CD4-positive, alpha-beta T cell treated with Interleukin-4 for 1 hour (primary cell): ENCODE data around the gene ARR3.
"Not testable (repeated sequence)": the region's sequence is repeated elsewhere in the genome, so short reads cannot be mapped to it uniquely, and the experiment has no call there.

Source experiments
- DNase-seq, 2 donors: peaks; one replicate each; pipeline ENCODE4 v3.0.0-alpha.2; 2020 to 2022

Gene ARR3

DNA sequence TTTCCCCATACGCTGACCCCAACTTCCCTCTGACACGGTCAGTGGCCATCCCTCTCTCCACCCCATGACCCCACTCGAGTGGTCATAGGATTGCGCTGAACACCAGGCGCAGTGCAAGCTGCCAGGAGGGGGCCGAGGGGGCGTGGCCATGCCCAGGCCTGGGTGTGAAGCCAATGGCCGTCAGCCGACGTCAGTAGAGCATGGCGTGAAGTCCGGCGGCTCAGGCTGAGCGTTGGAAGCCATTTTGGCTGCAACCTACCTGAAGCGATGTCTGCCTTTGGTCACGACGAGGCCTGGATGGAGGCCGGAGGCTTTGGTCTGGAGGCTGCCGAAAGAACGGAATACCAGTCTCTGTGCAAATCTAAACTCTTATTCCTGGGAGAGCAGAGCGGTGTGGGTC is 13.8 kb downstream of the ARR3 start, which contains the start of gene RAB41:
RAB41 (plus strand) TSS at position 222 of the 400 bp plus-strand sequence; CDS start at position 268, 46 bp downstream.
- DNase-seq, result no peak

DNA sequence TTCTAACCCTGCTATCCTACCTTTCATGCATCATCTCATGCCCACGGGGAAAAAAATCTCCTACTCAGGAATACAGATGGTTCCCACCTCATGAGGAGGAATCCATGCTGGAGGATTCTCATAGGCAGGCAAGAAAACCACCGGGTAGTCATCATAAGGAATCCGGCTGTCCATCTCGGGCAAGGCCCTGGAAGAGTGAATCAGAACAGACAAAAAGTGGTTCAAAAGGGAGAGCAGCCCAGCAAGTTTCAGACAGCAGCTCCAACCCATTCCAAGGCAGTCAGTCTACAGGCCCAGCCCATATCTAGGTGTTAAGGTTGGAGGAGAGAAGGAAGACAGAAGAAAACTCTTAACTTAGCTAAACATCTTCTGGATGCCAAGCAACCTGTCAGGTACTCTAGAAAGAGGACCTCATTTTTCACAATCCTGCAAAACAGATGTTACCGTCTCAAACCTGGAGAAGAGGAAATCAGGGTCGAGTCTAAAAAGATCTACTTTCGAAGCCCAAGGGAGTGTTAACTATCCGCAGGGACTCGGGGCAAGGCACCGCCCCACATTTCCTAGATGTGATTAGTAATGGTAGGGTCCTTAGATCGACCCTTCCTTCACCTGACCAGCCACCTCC is 21.1 kb downstream of the ARR3 start:
- DNase-seq, result no peak

DNA sequence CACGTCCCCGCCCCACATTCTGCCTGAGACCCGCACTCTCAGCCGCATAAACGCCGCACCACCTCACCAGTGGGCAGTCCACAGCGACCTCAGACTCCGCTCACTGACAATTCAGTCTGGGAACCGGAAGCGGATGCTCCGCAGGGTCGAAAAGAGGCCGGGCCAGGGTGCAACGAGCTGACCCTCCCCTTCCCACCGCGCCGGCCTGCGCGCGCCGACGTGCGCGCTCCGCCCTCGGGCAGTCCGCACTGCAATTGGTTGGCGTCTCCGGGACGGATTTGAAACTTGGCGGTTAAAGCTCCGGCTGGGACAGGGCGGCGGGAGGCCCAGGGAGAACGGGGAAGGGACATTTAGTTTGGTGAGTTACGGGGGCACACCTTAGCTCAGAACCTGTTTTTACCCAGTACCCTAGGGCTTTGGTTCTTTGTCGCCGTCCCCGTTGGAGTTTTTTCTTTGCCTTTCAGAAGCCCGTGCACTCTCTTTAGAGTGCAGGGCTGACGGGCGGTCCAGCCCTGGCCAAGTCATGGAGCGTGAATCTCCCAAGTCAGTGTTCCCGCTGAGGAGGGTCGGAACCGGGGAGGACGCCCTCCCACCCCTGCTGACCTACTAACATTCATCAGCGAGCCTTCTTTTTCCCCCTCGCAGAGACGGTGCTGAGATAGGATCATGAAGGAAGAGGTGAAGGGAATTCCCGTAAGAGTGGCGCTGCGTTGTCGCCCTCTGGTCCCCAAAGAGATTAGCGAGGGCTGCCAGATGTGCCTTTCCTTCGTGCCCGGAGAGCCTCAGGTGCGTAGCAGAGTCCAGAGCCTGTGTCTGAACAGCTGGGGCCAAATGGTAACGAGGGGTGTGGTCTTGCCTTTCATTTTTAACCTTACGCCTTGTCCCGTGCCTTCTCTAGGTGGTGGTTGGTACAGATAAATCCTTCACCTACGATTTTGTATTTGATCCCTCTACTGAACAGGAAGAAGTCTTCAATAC is 21.9 kb downstream of the ARR3 start, which contains the start of the genes KIF4A and PDZD11:
KIF4A (plus strand) TSS at position 312 of the 978 bp plus-strand sequence; CDS start at position 667, 355 bp downstream.
PDZD11 (minus strand) TSS at position 135 of the 978 bp plus-strand sequence. CDS start 586 bp downstream, outside the sequence.
- DNase-seq, result peak; percentile 83 to 84

- DNase-seq, result no peak
Measured at GRCh38 chrX:70292788-70293187, 24.7 kb downstream of the ARR3 start.

GRCh38 chrX:70293621-70294020 is 25.5 kb downstream of the ARR3 start:
- DNase-seq, result no peak

DNA sequence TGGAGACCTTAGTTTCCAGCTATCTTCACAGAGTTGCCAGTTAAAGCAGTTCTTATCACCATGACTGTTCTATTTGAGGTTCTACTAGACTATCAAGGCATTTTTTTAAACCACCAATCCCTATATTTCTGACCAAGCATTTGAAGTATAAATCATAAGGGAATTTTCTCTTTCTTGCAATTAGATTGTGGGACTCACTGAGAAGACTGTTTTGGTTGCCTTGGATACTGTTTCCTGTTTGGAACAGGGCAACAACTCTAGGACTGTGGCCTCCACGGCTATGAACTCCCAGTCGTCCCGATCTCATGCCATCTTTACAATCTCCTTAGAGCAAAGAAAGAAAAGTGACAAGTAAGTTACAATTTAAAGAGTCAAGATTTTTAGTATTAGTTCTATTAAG is 33.6 kb downstream of the ARR3 start:
- DNase-seq, result no peak

DNA sequence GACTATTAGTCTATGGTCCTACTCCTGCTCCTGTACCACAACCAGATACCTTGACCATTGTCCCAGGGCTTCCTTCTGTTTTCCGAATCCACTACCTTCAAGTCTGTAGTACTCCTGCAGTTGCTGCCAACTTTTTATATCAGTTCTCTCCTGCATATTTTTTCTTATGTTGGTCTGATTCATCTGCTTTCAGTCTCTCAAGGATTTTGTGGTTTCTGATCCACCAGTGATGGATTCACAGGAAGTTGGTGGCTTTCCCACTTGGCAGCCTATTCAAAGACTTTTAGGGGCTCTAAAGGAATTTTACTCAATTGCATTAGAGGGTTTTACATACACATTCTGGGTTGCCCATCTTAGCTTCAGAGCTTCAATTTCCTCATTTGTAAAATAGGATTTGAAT is 45.4 kb downstream of the ARR3 start:
- DNase-seq, result no peak

- no peak for DNase-seq
Measured at GRCh38 chrX:70322784-70323183, 54.6 kb downstream of the ARR3 start.

DNA sequence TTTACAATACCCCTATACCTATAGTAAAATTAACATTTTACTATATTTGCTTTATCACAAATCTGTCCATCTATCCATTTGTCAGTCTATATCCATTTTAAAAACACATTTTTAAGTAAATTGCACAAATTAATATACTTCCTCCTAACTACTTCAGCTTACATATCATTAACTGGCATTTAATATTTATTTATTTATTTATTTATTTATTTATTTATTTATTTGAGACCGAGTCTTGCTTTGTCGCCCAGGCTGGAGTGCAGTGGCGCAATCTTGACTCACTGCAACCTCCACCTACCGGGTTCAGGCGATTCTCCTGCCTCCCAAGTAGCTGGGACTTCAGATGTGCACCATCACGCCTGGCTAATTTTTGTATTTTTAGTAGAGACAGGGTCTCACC is 55.5 kb downstream of the ARR3 start:
- not testable (repeated sequence) for DNase-seq

DNA sequence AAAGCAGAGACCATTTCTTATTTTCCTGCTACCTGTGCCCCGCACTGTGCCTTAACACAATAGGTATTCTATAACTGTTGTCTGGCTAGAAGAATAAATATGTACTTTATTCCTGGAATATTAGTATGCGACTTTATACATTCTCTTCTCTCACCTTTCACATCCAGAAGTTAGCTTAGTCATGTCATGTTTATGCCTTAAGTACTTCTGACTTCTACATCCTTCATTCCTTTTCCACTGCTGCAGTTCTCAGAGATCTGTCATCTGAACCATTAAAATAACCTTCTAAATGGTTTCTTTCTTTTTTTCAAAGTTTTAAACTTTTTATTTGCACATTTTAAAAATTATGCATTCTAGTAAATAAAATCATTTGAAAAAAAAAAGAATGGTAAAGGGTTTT is 56.2 kb downstream of the ARR3 start:
- DNase-seq, result no peak

DNA sequence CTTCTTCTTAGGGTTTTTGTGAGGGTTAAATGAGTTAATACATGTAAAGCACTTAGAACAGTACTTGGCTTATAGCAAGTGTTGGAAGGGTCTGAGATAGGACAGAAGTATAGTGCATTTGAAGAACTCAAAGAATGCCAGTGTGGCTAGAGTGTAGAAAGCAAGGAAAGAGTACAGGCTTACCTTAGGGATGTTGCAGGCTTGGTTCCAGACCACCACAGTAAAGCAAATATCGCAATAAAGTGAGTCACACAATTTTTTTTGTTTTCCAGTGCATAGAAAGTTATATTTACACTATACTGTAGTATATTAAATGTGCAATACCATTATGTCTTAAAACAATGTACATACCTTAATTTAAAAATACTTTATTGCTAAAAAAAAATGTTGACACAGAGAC is 63.0 kb downstream of the ARR3 start:
- no peak for DNase-seq
